ENCODE data around the gene MCM10.
"Not testable (repeated sequence)": the region's sequence is repeated elsewhere in the genome, so short reads cannot be mapped to it uniquely, and the experiment has no call there.

Gene MCM10

DNA sequence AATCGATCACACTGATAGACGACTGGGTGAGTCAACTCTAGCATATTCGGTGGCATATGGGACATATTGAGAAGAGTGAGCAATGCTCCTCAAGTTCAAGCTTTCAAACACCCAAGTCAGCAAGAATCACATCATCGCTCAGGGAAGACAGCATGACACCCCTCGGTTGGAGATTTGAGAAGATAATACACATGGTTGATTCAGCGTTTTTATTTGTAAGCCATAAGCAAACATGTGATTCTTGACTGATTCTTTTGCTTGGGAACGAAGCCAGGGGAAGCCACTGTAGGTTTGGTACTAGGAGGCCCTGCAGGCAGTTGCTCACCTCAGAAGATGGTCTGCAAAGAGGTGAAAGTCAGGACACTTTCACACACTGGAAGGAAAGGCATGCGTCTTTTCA, 60.2 kb downstream of the MCM10 start:
- no peak for DNase-seq (ENCODE audit: low read depth in 2 of 2)

DNA sequence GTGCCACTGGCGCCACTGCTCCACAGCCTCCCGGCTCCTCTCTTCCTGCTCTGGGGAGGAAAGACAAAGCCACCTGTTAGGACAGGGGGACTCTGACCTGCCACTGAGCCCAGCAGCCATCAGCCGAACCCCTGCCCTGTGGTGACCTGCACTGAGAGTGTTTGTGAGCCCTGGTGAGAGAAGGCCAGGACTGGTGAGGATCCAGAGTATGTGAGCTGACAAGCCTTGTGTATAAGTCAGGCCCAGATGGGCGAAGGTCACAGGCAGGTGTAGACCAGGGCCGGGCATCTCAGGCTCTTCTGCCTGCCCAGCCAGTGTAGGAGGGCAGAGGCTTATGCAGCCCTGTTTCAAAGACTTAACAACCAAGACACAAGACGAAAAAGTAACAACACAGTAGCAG, 60.8 kb downstream of the MCM10 start:
- DNase-seq (ENCODE audit: low read depth in 2 of 2) = no peak

DNA sequence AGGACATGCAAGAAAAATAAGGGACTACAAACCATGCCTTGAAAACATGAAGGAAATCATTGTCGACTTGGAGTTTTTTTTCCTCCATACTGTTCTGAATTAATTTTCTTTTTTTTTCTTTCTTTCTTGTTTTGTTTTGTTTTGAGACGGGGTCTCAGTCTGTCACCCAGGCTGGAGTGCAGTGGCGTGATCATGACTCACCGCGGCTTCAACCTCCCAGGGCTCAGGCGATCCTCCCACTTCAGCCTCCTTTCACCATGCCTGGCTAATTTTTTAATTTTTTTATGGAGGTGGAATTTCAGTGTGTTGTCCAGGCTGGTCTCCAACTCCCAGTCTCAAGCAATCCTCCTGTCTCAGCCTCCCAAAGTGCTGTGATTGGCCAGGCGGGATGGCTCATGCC, 61.2 kb downstream of the MCM10 start:
- no peak for DNase-seq (ENCODE audit: low read depth in 2 of 2)

DNA sequence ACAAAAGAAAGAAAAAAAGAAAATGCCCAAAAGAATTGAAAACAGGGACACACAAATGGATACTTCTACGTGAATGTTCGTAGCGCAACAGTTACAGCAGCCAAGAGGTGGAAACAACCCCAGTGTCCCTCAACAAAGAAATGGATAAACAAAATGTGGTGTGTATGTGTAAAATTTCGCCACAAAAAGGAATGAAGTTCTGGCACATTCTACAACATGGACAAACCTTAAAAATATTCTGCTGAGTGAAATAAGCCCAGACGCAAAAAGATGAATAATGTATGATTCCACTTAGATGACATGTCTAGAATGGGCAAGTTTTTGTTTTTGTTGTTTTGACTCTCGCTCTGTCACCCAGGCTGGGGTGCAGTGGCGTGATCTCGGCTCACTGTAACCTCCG, 61.9 kb downstream of the MCM10 start:
- no peak for DNase-seq (ENCODE audit: low read depth in 2 of 2)

DNA sequence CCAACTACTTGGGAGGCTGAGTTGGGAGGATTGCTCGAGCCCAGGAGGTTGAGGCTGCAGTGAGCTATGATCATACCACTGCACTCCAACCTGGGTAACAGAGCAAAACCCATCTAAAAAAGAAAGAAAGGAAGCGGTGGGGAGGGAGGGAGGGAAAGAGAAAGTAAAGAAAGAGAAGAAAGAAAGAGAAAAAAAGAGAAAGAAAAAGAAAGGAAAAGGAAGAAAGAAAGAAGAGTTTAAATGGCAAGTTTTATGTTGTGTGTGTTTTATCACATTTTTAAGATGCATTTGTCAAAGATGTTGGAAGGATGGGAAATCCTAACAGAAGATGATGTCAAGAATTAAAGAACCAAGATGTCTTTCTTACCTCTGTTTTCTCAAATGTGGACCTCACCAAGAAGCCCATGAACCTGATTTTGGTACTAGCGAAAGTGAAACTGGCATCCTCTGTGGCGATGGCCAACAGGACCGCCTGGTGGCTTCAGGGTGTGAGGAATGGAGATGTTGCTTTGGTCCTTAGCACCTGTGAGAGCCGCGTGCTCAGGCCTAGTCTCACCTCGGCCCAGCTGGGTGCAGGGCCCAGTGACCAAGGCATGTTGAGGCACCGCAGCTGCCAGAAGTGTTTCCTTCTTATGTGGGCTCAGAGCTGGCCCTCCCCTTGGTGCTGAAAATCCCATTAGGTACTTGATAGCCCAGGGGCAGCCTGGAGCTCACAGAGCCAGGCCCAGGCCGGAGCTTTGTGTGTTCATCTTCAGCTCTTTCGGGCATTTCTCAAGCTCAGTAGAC, 63.0 kb downstream of the MCM10 start:
- no peak for DNase-seq (ENCODE audit: low read depth in 2 of 2)

DNA sequence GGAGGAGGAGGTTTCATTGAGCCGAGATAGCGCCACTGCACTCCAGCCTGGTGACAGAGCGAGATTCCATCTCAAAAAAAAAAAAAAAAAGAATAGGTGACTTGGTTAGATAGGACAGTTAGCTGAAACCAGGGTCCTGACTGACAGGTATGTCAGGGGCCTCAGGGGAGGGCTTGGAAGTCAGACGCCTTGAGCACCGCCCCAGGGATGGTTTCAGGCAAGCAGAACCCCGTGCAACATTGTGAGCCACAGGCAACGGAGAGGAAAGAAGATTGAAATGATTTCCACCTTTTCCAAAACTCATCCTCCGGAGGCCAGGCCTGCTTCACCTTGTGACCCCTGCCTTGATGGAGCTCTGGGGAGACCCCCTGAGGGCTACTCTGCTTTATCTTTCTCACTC, 64.2 kb downstream of the MCM10 start:
- DNase-seq (ENCODE audit: low read depth in 2 of 2) = no peak

DNA sequence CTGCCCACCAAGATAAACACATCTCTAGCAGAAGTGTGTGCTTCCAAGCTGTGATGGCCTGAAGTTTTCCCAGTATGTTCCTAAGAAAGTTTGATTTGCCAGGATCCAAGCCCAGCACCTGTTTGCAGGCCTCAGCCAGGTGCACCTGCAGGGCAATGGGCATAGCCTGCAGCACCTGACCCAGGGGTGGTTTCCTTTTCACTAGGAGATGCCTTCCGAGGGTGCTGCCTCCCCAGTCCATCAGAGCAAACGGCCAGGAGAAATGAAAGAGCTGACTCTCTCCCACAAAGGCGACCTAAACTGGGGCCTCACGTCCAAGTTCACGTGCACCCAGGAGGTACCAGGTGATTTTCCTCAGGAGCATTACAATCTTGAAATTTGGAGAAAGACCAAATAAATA, 65.7 kb downstream of the MCM10 start:
- no peak for DNase-seq (ENCODE audit: low read depth in 2 of 2)

DNA sequence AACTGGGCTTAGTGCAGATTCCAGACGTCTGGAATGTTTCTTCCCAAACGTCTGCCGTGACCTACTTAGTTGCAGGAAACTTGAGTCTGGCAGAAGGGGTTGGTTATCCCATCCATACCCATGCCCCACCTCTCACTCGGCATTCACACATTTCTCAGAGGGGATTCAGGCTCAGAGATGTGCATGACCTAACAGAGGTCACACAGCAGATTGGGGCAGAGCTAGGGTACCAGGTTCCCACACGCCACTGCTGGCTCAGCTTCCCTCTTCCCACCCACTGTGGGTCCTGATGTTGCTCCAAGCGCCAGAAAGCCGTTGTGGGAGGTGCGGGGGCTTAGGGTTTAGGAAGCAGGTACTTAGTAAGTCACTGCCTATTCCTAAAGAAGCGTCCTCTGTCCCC, 69.8 kb downstream of the MCM10 start:
- DNase-seq (ENCODE audit: low read depth in 2 of 2) = no peak

DNA sequence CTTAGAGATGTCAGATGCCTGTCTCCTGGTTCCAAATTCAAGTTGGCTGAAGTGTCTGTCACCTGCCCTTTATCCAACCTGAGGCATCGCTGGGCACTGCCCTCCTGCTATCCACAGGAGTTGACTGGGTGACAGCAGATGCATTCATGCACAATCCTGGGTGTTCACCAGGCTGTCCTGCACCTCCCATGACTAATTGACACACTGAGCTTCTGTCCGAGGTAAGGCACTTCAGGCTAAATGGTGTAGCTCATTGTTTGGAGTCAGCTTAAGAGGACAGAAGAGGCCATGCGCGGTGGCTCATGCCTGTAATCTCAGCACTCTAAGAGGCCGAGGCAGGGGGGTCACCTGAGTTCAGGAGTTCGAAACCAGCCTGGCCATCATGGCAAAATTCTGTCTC, 70.5 kb downstream of the MCM10 start:
- no peak for DNase-seq (ENCODE audit: low read depth in 2 of 2)

DNA sequence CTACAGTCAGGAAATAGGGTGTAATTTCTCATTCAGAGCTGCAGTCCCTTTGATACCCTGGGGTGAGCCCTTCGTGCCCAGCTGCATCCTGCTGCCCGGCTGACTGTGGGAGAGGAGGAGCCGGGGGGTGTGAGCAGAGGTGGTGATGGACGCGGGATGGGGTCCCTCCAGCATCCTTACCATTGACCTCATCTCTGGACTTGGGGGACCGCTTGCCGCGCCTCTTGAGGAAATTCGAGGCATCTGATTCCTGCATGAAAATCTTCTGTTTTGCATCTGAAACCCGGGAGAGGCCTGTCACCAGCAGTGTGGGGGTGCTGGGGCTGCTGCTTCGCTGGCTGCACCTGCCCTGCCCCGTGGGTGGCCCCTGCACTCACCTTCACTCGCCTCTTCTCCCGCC, 72.0 kb downstream of the MCM10 start:
- no peak for DNase-seq (ENCODE audit: low read depth in 2 of 2)

DNA sequence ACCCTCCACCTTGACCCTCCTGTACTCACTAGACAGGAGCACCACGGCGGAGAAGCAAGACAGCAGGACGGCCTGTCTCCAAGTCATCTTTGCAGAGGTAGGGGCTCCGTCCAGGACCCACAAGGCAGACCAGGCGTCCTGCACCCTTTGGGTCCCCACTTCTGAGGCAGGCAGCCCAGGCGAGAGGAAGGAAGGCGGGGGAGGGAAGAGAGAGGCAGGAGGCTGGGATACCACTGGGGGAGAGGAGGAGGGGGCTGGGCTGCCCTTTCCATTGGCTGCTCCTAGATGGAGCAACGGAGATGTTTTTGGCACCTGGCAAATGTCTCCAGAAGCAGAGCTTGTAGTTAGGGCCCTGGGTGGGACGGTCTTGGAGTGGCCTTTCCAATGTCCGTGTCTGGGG, 72.8 kb downstream of the MCM10 start, which contains the start of gene UCMA:
Gene UCMA, minus strand, starts transcription at position 203 of the 400 bp plus-strand sequence. Its CDS starts 116 bp downstream, at position 87.
- DNase-seq (ENCODE audit: low read depth in 2 of 2) = no peak

DNA sequence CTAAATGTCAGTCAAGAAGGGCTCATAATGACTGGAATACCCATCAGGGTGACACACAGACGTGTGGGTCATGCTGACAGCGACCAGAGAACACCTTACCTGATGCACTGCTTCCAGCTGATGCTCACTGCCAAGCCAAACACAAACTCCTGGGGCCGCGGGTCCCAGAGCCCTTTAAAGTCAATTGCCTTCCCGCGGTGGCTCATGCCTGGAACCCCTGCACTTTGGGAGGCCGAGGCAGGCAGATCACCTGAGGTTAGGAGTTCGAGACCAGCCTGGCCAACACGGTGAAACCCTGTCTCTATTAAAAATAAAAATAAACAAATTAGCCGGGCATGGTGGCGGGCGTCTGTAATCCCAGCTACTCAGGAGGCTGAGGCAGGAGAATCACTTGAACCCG, 73.4 kb downstream of the MCM10 start:
- DNase-seq (ENCODE audit: low read depth in 2 of 2) = not testable (repeated sequence)

DNA sequence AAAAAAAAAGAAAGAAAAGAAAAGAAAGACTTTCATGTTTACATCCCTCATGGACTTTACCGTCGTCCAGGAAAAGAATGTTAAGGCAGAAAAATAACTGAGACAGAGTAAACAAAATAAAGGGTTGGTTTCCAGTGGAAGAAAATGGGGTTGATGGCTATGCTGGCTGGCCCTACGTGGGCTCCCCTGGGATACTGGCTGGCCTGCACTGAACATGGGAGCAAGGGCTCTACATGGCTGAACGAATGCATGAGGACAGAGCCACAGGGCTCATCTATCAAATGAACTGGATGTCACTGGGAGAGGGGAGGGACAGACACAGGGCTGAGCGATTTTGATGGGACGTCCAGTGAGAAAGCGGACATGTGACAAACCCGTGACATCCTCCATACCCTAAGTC, 75.3 kb downstream of the MCM10 start:
- DNase-seq (ENCODE audit: low read depth in 2 of 2) = no peak

DNA sequence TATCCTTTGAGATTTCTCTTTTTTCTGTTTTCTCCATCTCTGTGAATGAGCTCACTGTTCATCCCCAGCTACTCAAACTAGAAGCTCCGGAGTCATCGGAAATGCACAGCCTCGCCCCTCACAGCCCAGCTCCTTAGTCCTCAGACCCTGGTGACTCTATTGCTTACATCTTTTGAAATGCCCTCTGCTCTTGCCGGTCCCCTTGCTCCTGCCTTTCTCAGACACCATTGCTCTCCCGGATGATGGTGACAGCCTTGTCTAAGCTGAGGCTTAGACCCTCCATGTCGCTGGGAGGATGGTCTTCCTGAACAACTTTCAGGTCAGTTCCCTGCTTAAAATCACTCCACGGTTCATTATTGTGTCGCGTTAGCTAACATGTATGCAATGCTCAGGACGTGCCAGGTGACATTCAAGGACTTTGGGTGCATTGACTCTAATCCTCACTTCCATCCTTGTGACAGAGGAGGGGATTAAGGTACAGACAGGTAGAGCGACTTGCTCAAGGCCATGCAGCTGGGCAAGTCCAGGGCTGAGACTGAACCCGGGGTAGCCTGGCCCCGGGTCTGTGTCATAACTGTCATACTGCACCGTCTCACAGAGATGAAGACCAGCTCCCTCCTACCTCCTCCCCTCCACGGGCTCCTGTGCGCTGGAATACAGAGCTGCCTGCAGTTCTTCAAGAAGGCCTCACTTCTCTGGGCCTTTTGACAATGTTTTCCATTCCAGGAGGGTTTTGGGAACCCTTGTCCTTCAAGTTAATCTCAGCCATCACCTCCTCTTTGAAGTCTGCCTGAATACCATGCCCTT, 77.1 kb downstream of the MCM10 start:
- DNase-seq (ENCODE audit: low read depth in 2 of 2) = no peak

DNA sequence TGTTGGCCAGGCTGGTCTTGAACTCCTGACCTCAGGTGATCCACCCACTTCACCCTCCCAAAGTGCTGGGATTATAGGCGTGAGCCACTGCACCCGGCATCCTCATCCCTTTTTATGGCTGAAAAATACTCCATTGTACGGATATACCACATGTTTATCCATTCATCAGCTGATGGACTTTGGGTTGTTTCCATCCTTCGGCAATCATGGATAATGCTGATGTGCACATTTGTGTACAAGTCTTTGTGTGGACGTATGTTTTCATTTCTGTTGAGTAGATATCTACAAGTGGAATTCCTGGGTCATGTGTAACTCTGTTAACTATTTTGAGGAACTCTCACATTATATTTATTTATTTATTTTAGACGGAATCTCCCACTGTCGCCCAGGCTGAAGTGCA, 78.6 kb downstream of the MCM10 start:
- DNase-seq (ENCODE audit: low read depth in 2 of 2) = no peak

DNA sequence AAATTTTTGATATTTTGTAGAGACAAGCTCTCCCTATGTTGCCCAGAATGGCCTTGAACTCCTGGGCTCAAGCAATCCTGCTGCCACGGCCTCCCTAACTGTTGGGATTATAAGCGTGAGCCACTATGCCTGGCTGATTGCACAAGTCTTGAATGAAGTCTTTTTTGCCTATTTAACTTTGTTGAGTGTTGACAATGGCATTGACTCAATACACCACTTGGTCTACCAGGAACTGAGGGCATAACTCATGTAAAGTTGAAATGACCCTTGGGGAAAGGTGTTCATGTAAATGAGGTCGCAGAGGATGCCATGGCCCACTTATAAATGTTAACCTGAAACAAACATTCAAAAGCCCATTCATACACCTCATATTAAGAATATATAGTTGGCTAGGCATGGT, 80.3 kb downstream of the MCM10 start:
- no peak for DNase-seq (ENCODE audit: low read depth in 2 of 2)

DNA sequence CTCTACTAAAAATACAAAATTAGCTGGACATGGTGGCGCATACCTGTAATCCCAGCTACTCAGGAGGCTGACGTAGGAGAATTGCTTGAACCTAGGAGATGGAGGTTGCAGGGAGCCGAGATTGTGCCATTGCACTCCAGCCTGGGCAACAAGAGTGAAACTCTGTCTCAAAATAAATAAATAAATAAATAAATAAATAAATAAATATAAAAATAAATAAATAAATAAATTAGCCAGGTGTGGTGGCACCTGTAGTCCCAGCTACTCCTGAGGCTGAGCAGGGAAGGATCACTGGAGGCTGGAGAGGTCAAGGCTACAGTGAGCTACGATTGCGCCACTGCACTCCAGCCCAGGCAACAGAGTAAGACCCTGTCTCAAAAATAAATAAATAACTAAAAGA, 80.9 kb downstream of the MCM10 start:
- not testable (repeated sequence) for DNase-seq (ENCODE audit: low read depth in 2 of 2)

DNA sequence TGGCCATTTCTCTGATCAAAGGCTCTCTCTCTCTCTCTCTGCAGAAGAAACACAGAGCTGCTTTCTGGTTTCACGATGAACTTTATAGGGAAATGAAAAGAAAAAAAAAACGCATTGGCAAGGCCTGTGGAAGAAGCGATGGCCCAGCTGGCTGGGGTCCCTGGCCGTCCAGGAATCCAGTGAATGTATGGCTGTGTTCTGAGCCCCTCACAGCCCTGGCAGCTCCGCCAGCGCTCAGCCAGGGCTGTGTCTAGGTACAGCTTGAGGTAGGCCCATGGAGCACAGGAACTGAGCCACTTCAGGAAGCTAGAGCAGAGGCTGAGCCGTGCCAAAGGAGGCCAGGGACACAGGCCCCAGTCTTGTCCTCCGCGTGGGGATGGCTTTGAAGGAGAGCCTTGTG, 85.9 kb downstream of the MCM10 start:
- no peak for DNase-seq (ENCODE audit: low read depth in 2 of 2)

DNA sequence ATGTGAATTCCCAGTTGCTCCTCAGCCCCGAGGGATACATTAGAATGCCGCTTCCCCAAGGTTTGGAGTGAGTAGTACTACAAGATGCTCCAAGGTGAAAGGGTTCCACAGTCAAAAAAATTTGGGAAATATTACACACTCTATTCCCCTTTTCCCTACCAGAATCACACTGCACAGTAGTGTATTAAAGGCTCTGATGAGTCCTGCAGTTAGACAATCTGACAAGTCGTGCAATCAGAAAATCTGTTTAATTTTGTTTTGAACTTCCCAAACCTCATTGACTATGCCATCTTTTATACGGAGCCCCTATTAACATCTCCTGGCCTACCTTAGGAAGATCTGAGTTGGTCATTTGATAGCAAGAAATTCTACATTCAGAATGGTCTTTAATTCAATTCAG, 86.4 kb downstream of the MCM10 start:
- no peak for DNase-seq (ENCODE audit: low read depth in 2 of 2)

DNA sequence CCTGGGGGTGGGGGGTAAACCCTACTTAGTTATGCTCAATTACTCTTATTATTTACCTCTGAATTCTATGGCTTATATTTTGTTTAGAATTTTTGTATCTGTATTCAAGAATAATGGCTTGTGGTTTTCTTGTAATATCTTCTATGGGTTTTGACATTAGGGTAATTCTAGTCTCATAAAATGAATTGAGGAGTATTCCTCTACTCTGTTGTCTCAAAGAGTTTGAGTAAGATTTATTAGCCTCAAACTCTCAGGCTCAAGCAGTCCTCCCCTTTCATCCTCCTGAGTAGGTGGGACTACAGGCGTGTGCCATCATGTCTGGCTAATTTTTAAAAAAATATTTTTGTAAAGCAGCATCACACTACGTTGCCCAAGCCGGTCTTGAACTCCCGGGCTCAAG, 92.4 kb downstream of the MCM10 start:
- DNase-seq (ENCODE audit: low read depth in 2 of 2) = no peak

DNA sequence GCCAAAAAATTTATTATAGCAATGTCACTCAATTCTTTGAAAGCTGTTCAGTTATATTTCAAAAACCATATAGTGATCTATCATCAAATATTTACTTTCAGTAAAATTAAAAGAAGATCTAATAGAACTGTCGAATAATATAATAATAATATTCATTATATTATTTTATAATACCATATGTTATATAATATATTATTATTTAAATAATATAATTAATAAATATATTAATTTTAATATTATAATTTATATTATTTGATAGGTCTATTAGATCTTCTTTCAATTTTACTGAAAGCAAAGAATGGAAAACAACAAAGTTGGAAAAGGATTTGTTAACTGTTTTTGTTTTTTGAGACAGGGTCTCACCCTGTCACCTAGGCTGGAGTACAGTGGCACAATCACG, 95.3 kb downstream of the MCM10 start:
- no peak for DNase-seq (ENCODE audit: low read depth in 2 of 2)

DNA sequence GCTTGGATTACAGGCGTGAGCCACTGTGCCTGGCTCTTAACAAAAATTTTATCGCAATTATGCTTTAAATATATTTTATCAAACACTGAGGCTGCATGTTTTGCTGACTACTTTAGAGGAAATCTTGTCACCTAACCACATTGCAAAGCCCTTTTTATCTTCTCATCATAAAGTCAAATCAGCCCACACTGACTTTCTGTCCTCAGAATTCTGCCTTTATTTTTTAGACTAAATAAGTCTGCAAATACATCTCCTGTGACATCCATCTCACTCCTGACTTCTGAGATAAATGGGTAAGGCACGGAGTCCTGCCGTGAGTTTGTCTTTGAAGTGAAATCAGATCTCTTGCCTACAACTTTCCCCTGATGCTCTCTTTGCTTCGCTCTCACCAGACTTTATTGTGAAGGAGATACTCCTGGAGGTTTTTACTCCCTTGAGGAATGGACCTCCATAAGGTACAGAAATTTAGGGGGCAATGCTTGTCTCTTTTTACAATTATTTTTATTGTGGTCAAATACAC, 96.3 kb downstream of the MCM10 start:
- no peak for DNase-seq (ENCODE audit: low read depth in 2 of 2)
